NCI-H2107 treated with DMSO at 0.1 percent for 48 hours (cell line): ENCODE measurements around the gene CAMTA1.
"Not testable (repeated sequence)": the region's sequence is repeated elsewhere in the genome, so short reads cannot be mapped to it uniquely, and the experiment has no call there.

Experiments used
- DNase-seq: peaks from one replicate; lab custom pipeline; 2025; ENCODE audit not compliant: unreplicated experiment; lab: John Stamatoyannopoulos, UW

Gene CAMTA1

DNA sequence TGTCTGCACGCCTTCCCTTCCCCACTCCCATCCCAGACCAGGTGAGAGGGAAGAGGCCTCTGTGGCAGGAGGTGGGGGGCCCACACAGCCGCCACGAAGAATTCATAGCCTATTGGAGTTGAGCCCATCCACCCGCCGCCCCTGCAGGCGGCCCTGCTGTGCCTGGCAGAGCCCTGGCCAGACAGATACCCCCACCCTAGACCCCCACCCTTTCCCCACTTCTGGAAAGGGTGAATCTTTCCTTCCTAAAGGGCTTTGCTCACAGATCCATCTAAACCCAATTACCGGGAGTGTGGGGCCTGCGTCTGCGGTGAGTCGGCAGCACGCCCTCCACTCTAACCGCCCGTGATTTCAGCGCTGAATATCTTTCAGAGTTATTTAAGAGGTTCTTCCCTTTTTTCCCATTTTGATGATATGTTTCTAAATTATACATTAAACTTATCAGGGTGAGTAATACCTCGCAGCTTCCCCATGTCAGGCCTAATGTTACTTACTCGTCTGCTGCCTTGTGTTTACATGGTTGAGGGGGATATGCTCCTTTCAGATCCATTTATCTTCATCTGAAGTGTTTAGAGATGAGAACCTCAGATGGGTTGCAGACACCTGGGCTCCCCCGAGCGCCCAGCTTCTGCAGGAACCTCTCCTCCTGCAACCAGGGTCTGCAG is 802.0 kb downstream of the CAMTA1 start:
- DNase-seq: no peak

DNA sequence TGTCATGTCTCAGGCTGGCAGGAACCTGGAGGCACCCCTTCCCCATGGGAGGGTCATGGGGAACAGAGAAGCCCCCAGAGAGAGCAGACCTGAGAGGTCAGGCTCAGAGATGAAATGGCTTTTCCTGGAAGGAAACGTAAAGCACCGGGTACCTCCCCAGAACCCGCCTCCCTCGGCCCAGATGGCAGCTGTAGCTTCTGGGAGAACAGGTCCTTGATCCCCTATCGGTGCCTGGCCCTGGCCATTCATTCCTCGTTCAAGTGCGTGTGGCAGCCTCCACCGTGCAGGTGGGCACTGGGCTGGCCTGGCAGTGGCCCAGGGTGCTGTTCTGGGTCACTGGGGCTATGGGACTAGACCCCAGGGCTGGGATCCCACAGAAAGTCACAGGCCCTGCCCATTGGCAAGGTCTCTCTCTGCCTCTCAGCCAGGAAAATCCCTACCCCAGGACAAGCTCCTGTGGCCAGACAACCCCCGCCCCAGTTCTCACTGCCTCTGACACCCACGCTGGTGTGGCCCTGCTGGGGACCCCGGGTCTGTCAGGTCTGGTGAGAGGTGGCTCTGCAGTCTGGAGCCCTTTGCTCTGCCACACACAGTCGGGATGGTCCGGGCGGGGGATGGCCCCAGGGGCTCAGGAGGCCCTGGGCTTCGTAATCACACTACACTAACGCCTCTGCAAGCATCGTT is 802.7 kb downstream of the CAMTA1 start:
- DNase-seq: no peak

DNA sequence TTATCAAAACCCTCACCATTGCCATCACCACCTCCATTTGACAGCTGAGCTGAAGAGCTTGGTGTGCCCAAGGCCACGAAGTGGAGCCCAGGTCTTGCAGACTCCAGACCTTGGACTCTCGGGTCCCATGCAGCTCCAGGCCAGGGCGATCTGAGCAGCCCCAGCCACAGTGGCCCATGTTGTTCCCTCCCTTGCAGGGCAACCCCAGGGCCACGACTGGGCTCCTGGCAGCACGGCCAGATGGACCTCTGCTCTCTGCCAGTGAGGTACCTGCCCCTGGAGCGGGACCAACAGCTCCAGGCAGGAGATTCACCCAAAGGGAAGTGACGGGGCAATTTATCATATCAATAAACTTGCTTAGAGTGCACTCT is 803.2 kb downstream of the CAMTA1 start:
- no peak for DNase-seq

- DNase-seq: no peak
Observed at GRCh38 chr1:7589080-7589735, 804.0 kb downstream of the CAMTA1 start.

DNA sequence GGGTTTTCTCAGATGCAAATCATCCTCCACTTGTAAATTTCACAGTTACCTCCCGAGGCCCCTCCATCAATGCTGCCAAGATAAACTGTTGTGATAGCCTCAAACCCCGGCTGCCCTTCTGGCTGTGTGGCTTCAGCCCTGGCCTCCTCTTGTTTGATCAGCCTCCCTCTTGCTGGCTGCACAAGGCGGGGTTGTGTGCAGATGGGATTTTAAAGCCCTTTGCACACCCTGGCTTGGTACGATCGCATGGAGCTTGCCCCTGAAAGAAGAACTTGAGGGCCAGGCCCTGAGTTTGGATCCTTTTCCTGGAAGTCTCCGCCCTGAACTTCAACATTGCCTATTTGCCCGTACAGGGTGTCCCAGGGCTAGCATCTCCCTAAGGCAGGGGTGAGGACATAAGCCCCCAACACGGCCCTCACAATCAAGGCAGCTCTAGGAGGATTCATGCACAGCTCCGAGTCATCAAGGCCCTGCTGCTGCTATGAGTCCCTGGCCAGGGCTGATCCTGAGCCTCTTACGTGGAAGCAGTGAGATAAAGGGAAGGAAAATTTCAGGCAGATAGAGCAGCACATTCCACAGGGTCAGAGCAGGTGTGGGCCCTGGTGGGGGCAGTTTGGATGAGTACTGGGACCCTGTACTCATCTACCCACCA is 804.6 kb downstream of the CAMTA1 start:
- DNase-seq: no peak

DNA sequence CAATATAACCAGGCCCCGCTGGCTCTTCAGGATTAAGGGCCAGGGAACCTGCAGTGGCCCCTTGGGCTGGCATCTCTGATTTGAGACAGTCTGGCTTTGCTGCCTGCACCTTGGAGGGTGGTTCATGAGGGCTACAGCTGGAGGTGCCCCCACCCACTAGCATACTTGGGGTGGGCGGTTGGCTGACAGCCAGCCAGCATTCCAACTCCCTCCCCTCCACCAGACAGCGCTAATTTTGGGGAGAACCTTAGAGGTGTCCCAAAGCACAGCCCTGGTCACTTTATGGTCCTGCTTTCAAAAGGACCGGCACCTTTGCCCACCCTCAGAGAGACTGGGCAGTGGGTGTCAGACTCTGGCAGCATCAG is 805.2 kb downstream of the CAMTA1 start:
- DNase-seq: no peak

GRCh38 chr1:7591565-7591964 is 806.3 kb downstream of the CAMTA1 start:
- no peak for DNase-seq

- no peak for DNase-seq
Observed at GRCh38 chr1:7592120-7592798, 807.0 kb downstream of the CAMTA1 start.

GRCh38 chr1:7594002-7594713 is 808.9 kb downstream of the CAMTA1 start:
- no peak for DNase-seq

DNA sequence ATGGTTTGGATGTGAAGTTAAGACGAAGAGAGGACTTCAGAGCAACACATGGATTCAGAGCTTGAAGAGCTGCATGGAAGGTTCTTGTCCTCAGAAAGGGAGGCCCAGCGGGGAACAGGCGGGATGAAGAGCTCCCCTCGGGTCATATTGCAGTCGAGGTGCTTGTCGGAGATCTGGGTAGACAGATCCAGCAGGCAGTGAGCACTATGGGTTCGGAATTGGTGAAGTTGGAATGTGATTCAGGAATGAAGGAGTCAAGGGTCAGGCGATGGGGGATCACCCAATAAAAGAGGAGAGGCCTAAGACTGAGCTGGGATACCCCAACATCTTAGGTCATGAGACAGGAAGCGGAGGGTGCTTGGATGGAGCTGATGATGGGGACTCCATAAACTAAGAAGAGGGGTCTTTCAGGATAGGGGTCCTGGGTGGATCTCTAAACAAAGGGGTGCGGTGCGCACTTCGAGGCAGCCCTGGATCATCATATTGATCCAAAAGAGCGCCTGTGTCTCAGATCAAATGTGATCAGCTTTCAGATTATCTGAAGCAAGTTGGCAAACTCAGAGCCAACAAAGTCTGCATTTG is 809.6 kb downstream of the CAMTA1 start:
- no peak for DNase-seq

DNA sequence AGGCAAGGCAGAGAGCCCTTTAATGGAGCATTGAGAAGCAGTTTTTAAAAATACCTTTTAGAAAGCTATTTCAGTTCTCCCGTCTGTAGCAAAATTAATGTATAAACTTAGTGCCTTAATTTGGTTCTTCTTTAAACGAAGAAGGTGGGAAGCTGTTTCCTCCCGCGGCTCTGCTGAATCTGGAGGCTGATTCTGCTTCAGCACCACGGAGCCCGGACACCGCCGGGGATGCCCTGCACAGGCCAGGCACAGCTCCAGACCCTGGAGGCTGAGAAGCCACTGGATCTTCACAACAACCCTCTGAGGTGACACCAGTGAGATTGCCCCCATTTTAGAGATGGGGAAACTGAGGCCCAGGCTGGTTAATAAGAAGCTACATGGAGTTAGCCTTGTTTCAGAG is 810.1 kb downstream of the CAMTA1 start:
- DNase-seq: no peak

DNA sequence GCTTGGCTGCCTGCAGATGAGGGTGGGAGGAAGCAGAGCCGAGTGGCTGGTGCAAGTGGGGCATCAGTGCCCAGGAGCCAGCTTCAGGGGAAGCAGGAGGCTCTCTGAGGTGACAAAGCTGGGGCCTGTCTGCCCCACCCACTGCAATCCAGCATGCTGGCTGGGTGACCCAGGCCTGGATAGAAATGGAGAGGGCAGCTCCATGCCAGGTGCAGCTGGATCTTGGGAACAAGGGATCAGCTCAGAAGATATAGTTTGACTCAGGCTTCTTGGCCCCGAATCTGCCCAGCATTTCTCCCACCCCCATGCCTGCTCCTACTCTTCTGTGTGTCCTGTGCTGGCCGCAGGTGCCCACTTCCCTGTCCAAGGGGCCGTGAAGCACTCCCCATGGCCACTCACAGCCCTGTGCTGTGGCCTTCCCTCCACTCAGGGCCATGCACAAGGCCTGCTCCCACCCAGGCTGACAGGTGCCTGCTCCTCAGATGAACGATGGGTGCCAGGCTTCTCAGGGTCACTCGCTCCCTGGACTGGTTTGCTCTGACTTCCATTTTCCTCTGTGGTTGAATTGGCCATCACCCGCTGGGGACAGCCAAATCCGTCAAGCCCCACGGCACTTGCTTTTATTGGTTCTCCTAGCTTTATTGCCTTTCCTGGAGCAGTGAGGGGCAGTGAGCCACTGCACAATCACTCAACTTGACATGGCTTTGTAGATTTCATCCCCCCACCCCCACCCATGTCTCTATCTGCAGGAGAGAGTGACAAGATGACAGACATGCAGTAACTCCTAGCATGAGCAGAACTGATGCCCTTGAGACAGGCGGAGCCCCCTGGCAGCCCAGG is 811.1 kb downstream of the CAMTA1 start:
- DNase-seq: no peak

- not testable (repeated sequence) for DNase-seq
Observed at GRCh38 chr1:7598058-7598457, 812.8 kb downstream of the CAMTA1 start.

GRCh38 chr1:7604906-7605305 is 819.7 kb downstream of the CAMTA1 start:
- not testable (repeated sequence) for DNase-seq

- no peak for DNase-seq
Observed at GRCh38 chr1:7606096-7606495, 820.8 kb downstream of the CAMTA1 start.

DNA sequence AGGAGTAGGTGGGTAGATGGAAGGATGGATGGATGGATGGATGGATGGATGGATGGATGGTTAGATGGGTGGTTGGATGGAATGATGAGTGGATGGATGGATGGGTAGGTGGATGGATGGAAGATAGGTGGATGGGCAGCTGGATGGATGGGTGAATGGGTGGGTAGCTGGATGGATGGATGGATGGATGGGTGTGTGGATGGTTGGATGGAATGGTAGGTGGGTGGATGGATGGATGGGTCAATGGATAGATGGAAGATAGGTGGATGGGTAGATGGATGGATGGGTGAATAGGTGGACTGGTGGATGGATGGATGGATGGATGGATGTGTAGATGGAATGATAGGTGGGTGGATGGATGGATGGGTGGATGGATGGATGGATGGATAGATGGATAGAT is 821.8 kb downstream of the CAMTA1 start:
- no peak for DNase-seq

DNA sequence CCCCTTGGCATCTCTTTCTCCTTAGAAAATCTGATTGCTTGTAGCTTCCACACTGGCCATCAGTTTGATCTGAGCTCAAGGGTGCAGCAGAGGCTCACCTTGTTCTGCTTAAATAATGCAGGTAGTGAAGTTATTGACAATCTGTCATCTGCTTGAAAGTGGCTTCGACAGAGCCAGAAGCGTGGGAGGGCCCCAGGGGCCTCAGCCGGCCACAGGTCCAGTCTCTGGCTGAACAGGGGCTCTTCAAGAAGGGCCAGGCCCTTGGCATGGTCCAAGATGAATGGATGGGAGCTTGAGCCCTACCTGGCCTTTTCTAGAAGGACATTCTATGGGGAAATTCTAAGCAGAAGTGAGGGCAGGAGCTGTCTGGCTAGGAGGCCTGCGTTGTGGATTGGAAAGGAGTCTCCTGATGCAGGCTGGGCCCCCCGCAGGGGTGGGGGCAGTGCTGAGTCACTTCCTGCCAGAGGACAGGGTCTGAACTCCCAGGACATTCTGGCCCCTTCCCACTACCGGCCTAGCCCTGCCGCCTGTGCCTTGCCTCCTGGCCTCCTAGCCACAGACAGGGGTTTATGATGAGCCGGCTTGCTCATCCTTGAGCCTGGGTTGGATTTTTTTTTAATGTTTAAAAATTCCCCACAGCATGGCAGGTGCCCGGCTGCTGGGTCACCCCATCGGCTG is 823.5 kb downstream of the CAMTA1 start:
- DNase-seq: no peak

- no peak for DNase-seq
Observed at GRCh38 chr1:7609311-7609994, 824.2 kb downstream of the CAMTA1 start.
